ENCODE results near the gene HID1.
A peak's percentile ranks its signal among the peaks of the same experiment; 100 is the strongest.
"Not testable (repeated sequence)": the region's sequence is repeated elsewhere in the genome, so short reads cannot be mapped to it uniquely, and the experiment has no call there.

The HID1 gene

GRCh38 chr17:74972107-74972972 is at the start of gene HID1:
HID1 (minus strand) TSS chr17:74972759; CDS start chr17:74972656, 103 bp downstream.
- DNase-seq (ENCODE audit: low spot score), result peak; percentile 82

- no peak for DNase-seq (ENCODE audit: low spot score)
Observed at GRCh38 chr17:75020331-75021110, 48.0 kb upstream of the HID1 start.

- no peak for DNase-seq (ENCODE audit: low spot score)
Observed at GRCh38 chr17:75019710-75020109, 47.2 kb upstream of the HID1 start.

GRCh38 chr17:75019146-75019545 is 46.6 kb upstream of the HID1 start:
- DNase-seq (ENCODE audit: low spot score), result no peak

GRCh38 chr17:75013092-75013559 is 40.6 kb upstream of the HID1 start:
- DNase-seq (ENCODE audit: low spot score), result no peak

GRCh38 chr17:75012346-75013091 is 40.0 kb upstream of the HID1 start, which contains the start of gene MRPL58:
MRPL58 (plus strand) TSS chr17:75012670; CDS start chr17:75012687, 17 bp downstream.
- peak; percentile 79 for DNase-seq (ENCODE audit: low spot score)

GRCh38 chr17:75012096-75012345 is 39.5 kb upstream of the HID1 start:
- DNase-seq (ENCODE audit: low spot score), result no peak

GRCh38 chr17:75011401-75012095 is 39.0 kb upstream of the HID1 start:
- no peak for DNase-seq (ENCODE audit: low spot score)

- DNase-seq (ENCODE audit: low spot score), result no peak
Observed at GRCh38 chr17:75010683-75011400, 38.3 kb upstream of the HID1 start.

- no peak for DNase-seq (ENCODE audit: low spot score)
Observed at GRCh38 chr17:75009139-75009724, 36.7 kb upstream of the HID1 start.

- no peak for DNase-seq (ENCODE audit: low spot score)
Observed at GRCh38 chr17:75008373-75008772, 35.8 kb upstream of the HID1 start.

GRCh38 chr17:75006653-75007052 is 34.1 kb upstream of the HID1 start:
- DNase-seq (ENCODE audit: low spot score), result peak; percentile 37

- not testable (repeated sequence) for DNase-seq (ENCODE audit: low spot score)
Observed at GRCh38 chr17:75006084-75006483, 33.5 kb upstream of the HID1 start.

- DNase-seq (ENCODE audit: low spot score), result no peak
Observed at GRCh38 chr17:75005291-75005690, 32.7 kb upstream of the HID1 start.

- DNase-seq (ENCODE audit: low spot score), result no peak
Observed at GRCh38 chr17:75004371-75004770, 31.8 kb upstream of the HID1 start.

GRCh38 chr17:75003957-75004355 is 31.4 kb upstream of the HID1 start:
- DNase-seq (ENCODE audit: low spot score), result no peak

- no peak for DNase-seq (ENCODE audit: low spot score)
Observed at GRCh38 chr17:75003070-75003956, 30.8 kb upstream of the HID1 start.

- no peak for DNase-seq (ENCODE audit: low spot score)
Observed at GRCh38 chr17:75001915-75002843, 29.6 kb upstream of the HID1 start.

- DNase-seq (ENCODE audit: low spot score), result no peak
Observed at GRCh38 chr17:74999523-74999922, 27.0 kb upstream of the HID1 start.

All from HuH-7.5 (cell line).